B cell (primary cell): ENCODE measurements around the gene MFSD12. TPM values are rescaled to one million over a fixed set of nuclear protein-coding genes. Genes with fewer than 3 reads are reported as not detected.

Source experiments
- ATAC-seq: fragments of 200-7000 bp; cut with Tn5 transposase; one replicate; pipeline ENCODE4 v1.10.0; 2021; ENCODE audit warnings: low read depth, mild to moderate bottlenecking, moderate number of reproducible peaks, moderate library complexity
- CTCF ChIA-PET: fragments of 350-600 bp; sonication (Branson Sonifier 250); formaldehyde crosslinking; loops from one replicate; lab custom pipeline; 2021; ENCODE audit warnings: antibody characterized with exemption, inconsistent platforms; lab: Charles Lee
- POLR2A ChIA-PET: fragments of 350-600 bp; sonication (Branson Sonifier 250); formaldehyde crosslinking; loops from one replicate; lab custom pipeline; 2021; ENCODE audit warnings: antibody characterized with exemption; lab: Charles Lee
- DNase-seq: peaks from one replicate; pipeline ENCODE4 v3.0.0; 2013
- H2AFZ ChIP-seq: 2 replicates; pipeline ENCODE4 v1.6.1; 2012; ENCODE audit warnings: mild to moderate bottlenecking, low read depth, low read length; ENCODE audit not compliant: insufficient read depth, poor library complexity, severe bottlenecking
- H3K27ac ChIP-seq, 2 donors: 1 replicate in 1 of 2; 2 replicates in 1 of 2; pipeline ENCODE4 v1.5.1; 2012 to 2013; ENCODE audit warnings: low read length in 2 of 2, mild to moderate bottlenecking in 2 of 2, moderate library complexity in 1 of 2
- H3K27me3 ChIP-seq, 4 experiments: fragments of 200-600 bp in 1 of 4; sonication (generic) in 1 of 4; replicated peaks in 1 of 4; 1 replicate in 2 of 4; 2 replicates in 2 of 4; pipeline versions ENCODE4 v1.6.1 to v1.7.0; 2013 to 2016; ENCODE audit warnings: low read length in 3 of 4, mild to moderate bottlenecking in 2 of 4, mixed read lengths in 1 of 4, moderate library complexity in 1 of 4; ENCODE audit not compliant: insufficient read depth in 4 of 4, control insufficient read depth in 3 of 4; ENCODE audit errors: control extremely low read depth in 1 of 4
- H3K36me3 ChIP-seq, 2 experiments: replicated peaks in 1 of 2; 1 replicate in 1 of 2; 2 replicates in 1 of 2; pipeline versions ENCODE4 v1.6.1 to v1.7.1; 2013; ENCODE audit warnings: low read length in 1 of 2; ENCODE audit not compliant: insufficient read depth in 2 of 2, control insufficient read depth in 1 of 2; ENCODE audit errors: control extremely low read depth in 1 of 2, extremely low read depth in 1 of 2
- H3K4me1 ChIP-seq, 2 donors: fragments of 200-600 bp in 1 of 2; sonication (generic) in 1 of 2; 1 replicate in 1 of 2; 2 replicates in 1 of 2; pipeline versions ENCODE4 v1.5.1 to v1.6.1; 2013 to 2017; ENCODE audit warnings: low read length in 2 of 2; ENCODE audit not compliant: control insufficient read depth in 2 of 2, insufficient read depth in 2 of 2
- H3K4me2 ChIP-seq: replicated peaks from 2 replicates; pipeline ENCODE3; 2012; ENCODE audit warnings: mild to moderate bottlenecking, low read depth, low read length; ENCODE audit not compliant: poor library complexity, severe bottlenecking
- H3K4me3 ChIP-seq, 5 experiments: fragments of 200-600 bp in 1 of 5; sonication (generic) in 1 of 5; 1 replicate in 3 of 5; 2 replicates in 2 of 5; pipeline versions ENCODE4 v1.5.1 to v1.7.0; 2011 to 2016; ENCODE audit warnings: low read length in 4 of 5, mild to moderate bottlenecking in 4 of 5, low read depth in 2 of 5, control low read depth in 1 of 5, moderate library complexity in 1 of 5; ENCODE audit not compliant: insufficient read depth in 1 of 5; ENCODE audit errors: control extremely low read depth in 1 of 5, extremely low read depth in 1 of 5
- H3K79me2 ChIP-seq: fragments of 200-600 bp; sonication (generic); one replicate; pipeline ENCODE4 v1.6.0; 2016; ENCODE audit warnings: low read length; ENCODE audit not compliant: control insufficient read depth, insufficient read depth
- H3K9ac ChIP-seq: fragments of 200-600 bp; sonication (generic); 2 replicates; pipeline ENCODE4 v1.6.1; 2017; ENCODE audit warnings: mild to moderate bottlenecking, low read length, moderate library complexity
- H3K9me3 ChIP-seq, 3 donors: one replicate each; pipeline versions ENCODE4 v1.6.1 to v1.7.1; 2013; ENCODE audit warnings: low read length in 2 of 3; ENCODE audit not compliant: control insufficient read depth in 2 of 3, insufficient read depth in 1 of 3; ENCODE audit errors: control extremely low read depth in 1 of 3
- H4K20me1 ChIP-seq: 2 replicates; pipeline ENCODE4 v1.6.0; 2012; ENCODE audit warnings: mild to moderate bottlenecking, low read length; ENCODE audit not compliant: insufficient read depth, control insufficient read depth, poor library complexity, severe bottlenecking
- H3K27ac Mint-ChIP-seq: one replicate; pipeline ENCODE4 v1.8.0; 2021; ENCODE audit warnings: mixed read lengths
- H3K27me3 Mint-ChIP-seq: one replicate; pipeline ENCODE4 v1.8.0; 2021; ENCODE audit warnings: mixed read lengths
- H3K4me1 Mint-ChIP-seq: one replicate; pipeline ENCODE4 v1.8.0; 2021; ENCODE audit warnings: mixed read lengths
- H3K4me3 Mint-ChIP-seq: one replicate; pipeline ENCODE4 v1.8.0; 2021; ENCODE audit warnings: mixed read lengths
- H3K9me3 Mint-ChIP-seq: one replicate; pipeline ENCODE4 v1.8.0; 2022; ENCODE audit warnings: mixed read lengths; ENCODE audit not compliant: insufficient read depth
- EZH2 ChIP-seq: IDR thresholded peaks from 2 replicates; pipeline ENCODE4 v1.6.1; 2012; ENCODE audit warnings: borderline replicate concordance, low read depth, mild to moderate bottlenecking, moderate library complexity, low read length; ENCODE audit not compliant: insufficient read depth, poor library complexity, severe bottlenecking
- WGBS: methylation state at CpG from one replicate; pipeline ENCODE4 v1.1.5; 2013; ENCODE audit warnings: missing lambda C conversion rate; ENCODE audit not compliant: insufficient coverage; 5-methylcytosine and 5-hydroxymethylcytosine counted together
- intact Hi-C: fragments of 100-400 bp; cut with micrococcal nuclease; formaldehyde crosslinking; loops from one replicate; pipeline ENCODE4 v1.10.0; 2022
- polyA plus RNA-seq: library from polyadenylated mRNA; depleted of rRNA; stranded (reverse); fragments of >200 nt; gene quantifications from 2 replicates; pipeline ENCODE4 v1.2.3, GENCODE V29; 2012
- total RNA-seq, 2 donors: library from RNA; stranded (reverse); fragments of 120-200 nt in 1 of 2; gene quantifications; 1 replicate in 1 of 2; 2 replicates in 1 of 2; pipeline versions ENCODE4 v1.2.3 to v1.2.4, GENCODE V29; 2013 to 2022
- TF ChIP-seq, protein P1 (sequence below): fragments of 200-600 bp; IDR thresholded peaks from one replicate; pipeline ENCODE4 v1.8.0; 2022; ENCODE audit warnings: antibody characterized with exemption, mild to moderate bottlenecking

Gene MFSD12
- total and polyA plus RNA-seq, 2 donors (not counting 1 experiment from before 2014, with no cell fraction given) = 100 to 154 TPM

DNA sequence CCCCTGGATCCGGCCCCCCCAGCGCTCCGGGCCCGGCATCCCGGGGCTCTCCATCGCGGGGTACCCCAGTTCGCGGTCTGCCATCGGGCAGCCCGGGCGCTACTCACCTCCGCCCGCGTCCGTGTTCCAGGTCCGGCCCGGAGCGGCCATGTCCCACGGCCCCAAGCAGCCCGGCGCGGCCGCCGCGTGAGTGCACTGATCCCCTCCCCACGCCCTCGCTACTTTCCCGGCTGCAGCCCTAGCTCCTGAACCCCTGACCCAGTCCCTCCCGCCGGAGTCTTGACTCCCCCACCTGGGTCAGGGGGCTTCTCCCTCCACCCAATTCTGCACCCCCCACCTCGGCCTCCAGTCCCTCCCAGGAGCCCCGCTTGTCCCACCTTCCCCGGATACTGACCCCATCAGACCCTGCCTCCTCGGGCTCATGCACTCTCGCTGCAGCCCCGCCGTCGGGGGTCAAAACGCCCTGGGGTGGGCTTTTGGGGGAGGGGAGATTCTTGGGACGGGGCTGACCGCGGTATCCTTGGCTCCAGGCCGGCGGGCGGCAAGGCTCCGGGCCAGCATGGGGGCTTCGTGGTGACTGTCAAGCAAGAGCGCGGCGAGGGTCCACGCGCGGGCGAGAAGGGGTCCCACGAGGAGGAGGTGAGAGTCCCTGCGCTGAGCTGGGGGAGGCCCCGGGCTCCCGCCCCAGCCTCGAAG lies 15.9 kb upstream of the MFSD12 start:
- intact Hi-C loops = loop anchor here (5.0 kb wide), 1 partner anchor 189 kb away; the partner anchor contains the start of genes APBA3 and MRPL54
- peak overlapping the region; percentile 11 to 79 (median 74) for H3K4me3 ChIP-seq
- H3K27ac ChIP-seq = peak overlapping the region; percentile 34 to 57
- TF ChIP-seq, protein P1, sequence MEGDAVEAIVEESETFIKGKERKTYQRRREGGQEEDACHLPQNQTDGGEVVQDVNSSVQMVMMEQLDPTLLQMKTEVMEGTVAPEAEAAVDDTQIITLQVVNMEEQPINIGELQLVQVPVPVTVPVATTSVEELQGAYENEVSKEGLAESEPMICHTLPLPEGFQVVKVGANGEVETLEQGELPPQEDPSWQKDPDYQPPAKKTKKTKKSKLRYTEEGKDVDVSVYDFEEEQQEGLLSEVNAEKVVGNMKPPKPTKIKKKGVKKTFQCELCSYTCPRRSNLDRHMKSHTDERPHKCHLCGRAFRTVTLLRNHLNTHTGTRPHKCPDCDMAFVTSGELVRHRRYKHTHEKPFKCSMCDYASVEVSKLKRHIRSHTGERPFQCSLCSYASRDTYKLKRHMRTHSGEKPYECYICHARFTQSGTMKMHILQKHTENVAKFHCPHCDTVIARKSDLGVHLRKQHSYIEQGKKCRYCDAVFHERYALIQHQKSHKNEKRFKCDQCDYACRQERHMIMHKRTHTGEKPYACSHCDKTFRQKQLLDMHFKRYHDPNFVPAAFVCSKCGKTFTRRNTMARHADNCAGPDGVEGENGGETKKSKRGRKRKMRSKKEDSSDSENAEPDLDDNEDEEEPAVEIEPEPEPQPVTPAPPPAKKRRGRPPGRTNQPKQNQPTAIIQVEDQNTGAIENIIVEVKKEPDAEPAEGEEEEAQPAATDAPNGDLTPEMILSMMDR = no peak
- TF ChIP-seq EZH2 = no peak
- peak; percentile 1 for ATAC-seq
- Mint-ChIP-seq H3K4me3 (peak overlapping the region; percentile 86), H3K4me1 (peaks cover 16% of the 10 kb centered on the region), H3K27me3 (no peaks in the 10 kb centered on the region), H3K27ac (no peak overlapping the region), H3K9me3 (no peaks in the 10 kb centered on the region)
- peak overlapping the region; percentile 92 for H2AFZ ChIP-seq
- DNase-seq = no peak
- CTCF ChIA-PET = interaction anchor here (0.6 to 1.0 kb wide), 2 partner anchors 19 to 831 kb away, joined by 3 to 5 read pairs; no protein-coding TSS in a partner anchor
- H3K79me2 ChIP-seq = no peaks in the 10 kb centered on the region
- H3K9ac ChIP-seq = peak overlapping the region; percentile 76
- no peaks in the 10 kb centered on the region for H3K27me3 ChIP-seq
- peak overlapping the region; percentile 100 for H3K4me2 ChIP-seq
- peaks cover 0 to 15% (median 0%) of the 10 kb centered on the region in 3 donors for H3K9me3 ChIP-seq
- no peaks in the 10 kb centered on the region for H3K36me3 ChIP-seq
- POLR2A ChIA-PET = no interaction called here
- H3K4me1 ChIP-seq = peaks cover 12 to 18% of the 10 kb centered on the region in 2 donors
- 1% methylated on average over 57 of the region's 60 CpGs for WGBS
- peaks cover 7% of the 10 kb centered on the region for H4K20me1 ChIP-seq

DNA sequence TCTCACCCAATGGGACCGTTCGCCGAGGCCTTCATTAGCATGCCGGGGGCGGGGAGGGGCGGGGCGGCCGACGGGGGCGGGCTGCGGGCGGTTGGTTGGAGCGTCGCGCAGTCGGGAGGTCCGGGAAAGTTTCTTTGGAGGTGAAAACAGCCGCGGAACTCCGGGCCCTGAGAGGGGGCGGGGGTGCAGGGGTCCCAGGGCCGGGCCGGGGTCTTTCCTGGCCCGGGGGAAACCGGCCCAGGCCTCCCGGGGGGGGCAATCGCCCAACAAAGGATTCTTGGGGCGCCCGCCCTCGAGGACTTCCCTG lies 15.4 kb upstream of the MFSD12 start, which contains the start of gene HMG20B:
Gene HMG20B (plus strand): TSS at position 90 of the 307 bp plus-strand sequence. CDS start 366 bp downstream, outside the sequence.
- no peak for DNase-seq
- Histone ChIP-seq H3K27ac (peak within 1 kb of the TSS; percentile 34 to 65), H2AFZ (peak within 1 kb of the TSS; percentile 98), H3K27me3 (no peaks in the 10 kb centered on the region), H3K9ac (peak within 1 kb of the TSS; percentile 77), H3K79me2 (no peaks in the 10 kb centered on the region), H4K20me1 (peaks cover 7% of the 10 kb centered on the region), H3K36me3 (no peaks in the 10 kb centered on the region), H3K9me3 (peaks cover 0 to 15% (median 0%) of the 10 kb centered on the region in 3 donors), H3K4me2 (peak within 1 kb of the TSS; percentile 100), H3K4me1 (peaks cover 12 to 18% of the 10 kb centered on the region in 2 donors), H3K4me3 (peak within 1 kb of the TSS; percentile 11 to 79 (median 74))
- ChIA-PET CTCF (no interaction called here), POLR2A (no interaction called here)
- Mint-ChIP-seq H3K27me3 (no peaks in the 10 kb centered on the region), H3K9me3 (no peaks in the 10 kb centered on the region), H3K27ac (peak within 1 kb of the TSS; percentile 83), H3K4me3 (peak within 1 kb of the TSS; percentile 86), H3K4me1 (peaks cover 16% of the 10 kb centered on the region)
- TF ChIP-seq, protein P1 = no peak
- no peak for TF ChIP-seq EZH2
- intact Hi-C loops = loop anchor here (1.0 to 5.0 kb wide), 4 partner anchors 16 to 189 kb away; partner anchors contain the start of genes APBA3, FZR1, MFSD12 and MRPL54
- ATAC-seq = no peak
- WGBS = under 1% methylated on average over 28 of the region's 30 CpGs
